Stomach (tissue), 4 donors: ENCODE results near the gene MBD3L1.

ENCODE experiments used
- CTCF ChIP-seq, 7 experiments: fragments of 450-650 bp in 4 of 7; fragments of 200-600 bp in 3 of 7; sonication (generic) in 3 of 7; IDR thresholded peaks; one replicate each; pipeline ENCODE4 v1.5.1; 2016 to 2019; ENCODE audit warnings: antibody characterized with exemption in 7 of 7, control low read depth in 2 of 7, mild to moderate bottlenecking in 1 of 7
- EP300 ChIP-seq: sonication (generic); formaldehyde crosslinking; IDR thresholded peaks from one replicate; pipeline ENCODE4 v1.6.1; 2017; ENCODE audit warnings: antibody characterized with exemption

GRCh38 chr19:8814176-8814575, 18.0 kb upstream of the MBD3L1 start:
- no peak for TF ChIP-seq CTCF (IDR thresholded peaks at IDR 0.05)
- TF ChIP-seq EP300 = no peak
